Measurements from ENCODE around the gene TMEM30A.

The TMEM30A gene

GRCh38 chr6:75211920-75212590 is 72.5 kb downstream of the TMEM30A start:
- DNase-seq: no peak

DNA sequence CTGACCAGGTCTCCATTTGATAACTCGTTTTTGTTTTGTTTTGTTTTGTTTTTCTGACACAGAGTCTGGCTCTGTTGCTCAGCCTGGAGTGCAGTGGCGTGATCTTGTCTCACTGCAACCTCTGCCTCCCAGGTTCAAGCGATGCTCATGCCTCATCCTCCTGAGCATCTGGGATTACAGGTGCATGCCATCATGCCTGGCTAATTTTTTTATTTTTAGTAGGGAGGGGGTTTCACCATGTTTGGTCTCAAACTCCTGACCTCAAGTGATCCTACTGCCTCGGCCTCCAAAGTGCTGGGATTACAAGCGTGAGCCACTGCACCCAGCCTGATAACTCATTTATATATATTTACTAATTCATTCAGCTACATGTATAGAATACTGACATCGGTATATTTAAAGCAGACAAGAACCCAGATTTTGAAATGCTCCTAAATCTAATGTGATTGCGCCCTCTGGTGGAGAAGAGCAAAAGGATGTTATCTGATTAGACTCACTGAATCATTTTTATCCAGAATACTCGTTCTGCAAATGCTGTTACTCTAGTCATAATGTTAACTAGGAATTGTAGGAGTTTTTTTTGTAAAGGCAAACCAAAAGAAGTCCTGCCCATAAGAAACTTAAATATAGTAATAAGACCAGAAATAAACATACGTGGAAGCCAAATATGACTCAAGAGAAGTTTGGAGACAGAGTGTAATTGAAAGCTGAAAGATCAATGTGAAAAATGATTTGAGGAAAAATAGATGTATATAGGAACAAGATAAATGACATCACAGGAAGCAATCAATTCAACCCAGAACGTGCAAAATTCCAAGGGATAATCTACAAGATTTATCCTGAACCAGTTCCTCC is 73.5 kb downstream of the TMEM30A start:
- DNase-seq: peak; percentile 65

DNA sequence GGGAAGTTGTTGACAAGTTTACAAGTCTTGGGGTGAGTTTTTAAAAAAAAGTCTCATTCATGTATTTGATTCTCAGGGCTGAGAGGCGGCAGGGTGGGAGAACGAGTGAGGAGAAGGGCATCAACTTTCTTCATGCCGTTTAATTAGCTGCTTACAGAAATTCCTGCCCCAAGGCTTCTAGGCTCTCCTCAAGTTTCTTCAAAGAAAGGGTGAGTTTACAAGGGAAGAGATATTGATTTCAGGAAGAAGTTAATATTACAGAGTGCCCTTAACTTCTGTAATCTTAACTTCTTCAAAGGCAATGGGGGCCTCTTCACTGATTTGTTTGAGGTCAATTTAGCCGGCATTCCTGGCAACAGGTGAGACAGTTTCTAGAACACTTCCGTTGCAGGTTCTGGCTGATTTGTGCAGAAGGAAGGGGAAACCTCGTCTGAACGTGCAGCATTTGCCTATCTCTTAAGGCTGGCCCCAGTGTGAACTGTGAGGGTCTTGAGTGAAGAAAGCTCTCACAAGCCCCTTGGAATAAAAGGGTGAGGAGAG is 75.3 kb downstream of the TMEM30A start:
- no peak for DNase-seq

DNA sequence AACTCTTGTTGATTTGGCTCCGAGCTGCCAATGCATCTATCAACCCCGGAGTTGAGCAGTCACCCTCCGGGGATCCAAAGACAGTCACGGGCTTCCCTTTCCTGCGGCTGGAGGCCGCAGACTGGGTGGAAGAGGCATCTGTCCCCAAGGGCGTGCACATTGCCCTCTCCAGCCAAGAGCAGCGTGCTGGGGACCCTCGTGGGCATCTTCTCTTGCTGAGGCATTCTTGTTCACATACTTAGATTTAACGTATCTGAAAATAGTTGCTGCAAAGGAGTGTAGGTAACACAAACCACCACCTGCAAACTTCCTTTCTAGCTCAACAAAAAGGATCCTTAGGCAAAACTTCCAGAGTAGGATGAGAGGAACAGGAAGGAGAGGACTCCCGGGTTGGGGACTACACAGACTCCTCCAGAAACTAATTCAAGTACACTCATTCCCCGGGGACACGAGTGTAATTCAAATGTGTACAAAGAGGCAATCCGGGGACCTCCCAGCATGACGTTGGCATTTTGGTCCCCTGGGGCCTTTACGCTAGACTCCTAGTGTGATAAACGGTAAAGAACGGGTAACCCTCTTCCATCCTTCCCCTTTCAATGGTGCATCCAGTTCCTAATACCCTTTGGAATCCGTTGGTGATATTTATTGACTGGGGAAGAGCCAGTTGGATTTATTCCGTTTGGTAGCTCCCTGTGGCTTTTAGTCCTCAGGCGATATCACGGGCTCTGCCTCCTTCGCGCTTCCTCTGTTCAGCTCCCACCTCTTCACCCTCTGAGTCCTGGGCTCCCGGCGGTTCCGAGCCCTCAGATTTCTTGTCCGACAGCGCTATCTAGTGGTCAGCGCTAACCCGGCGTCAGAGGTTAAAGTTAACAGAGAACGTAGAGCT is 76.1 kb downstream of the TMEM30A start:
- peak; percentile 86 for DNase-seq

GRCh38 chr6:75206576-75207342 is 77.8 kb downstream of the TMEM30A start:
- DNase-seq: no peak

GRCh38 chr6:75205776-75206575 is 78.6 kb downstream of the TMEM30A start, which contains the start of gene COL12A1:
Gene COL12A1 (minus strand): TSS chr6:75206053. CDS start chr6:75202792, 3,261 bp downstream.
- DNase-seq: no peak

DNA sequence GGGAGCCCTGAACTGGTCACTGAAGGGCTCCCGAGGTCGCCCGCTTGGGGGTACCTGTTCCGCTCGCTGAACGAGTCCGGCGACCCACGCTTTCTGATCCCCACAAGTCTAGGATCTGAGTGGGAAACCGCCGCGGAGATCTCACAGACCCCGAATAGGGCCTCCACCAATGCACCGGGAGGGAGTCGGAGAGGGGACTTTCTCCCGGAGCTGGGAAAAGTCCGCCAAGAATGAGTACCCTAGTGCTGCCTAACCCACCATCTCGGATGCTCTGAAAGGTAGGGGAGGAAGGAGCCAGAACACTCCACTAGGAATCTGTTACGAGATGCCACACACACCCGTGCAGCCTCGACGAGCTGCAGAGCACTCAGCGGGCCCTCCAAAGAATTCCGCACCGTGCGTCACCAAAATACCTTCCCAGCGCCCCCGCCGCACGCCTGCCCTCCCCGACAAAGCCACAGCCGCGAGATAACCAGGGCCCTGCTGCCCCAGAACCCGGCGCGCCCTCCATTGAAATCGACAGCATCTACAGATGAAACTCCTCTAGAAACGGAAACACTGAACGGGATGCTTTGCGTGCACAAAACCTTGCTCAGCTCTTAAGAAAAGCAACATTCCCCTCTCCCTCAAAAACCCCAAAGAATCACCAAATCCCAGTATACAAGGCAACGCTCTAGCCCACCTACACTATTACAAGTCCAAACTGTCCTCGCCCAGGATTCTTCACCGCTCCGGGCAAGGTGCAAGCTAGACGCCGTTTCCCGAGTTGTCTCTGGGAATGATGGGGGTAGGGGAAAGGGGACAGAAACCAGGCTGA is 79.4 kb downstream of the TMEM30A start:
- no peak for DNase-seq

- DNase-seq: peak; percentile 60
These were observed 80.2 kb downstream of the TMEM30A start for GRCh38 chr6:75204217-75204958.

DNA sequence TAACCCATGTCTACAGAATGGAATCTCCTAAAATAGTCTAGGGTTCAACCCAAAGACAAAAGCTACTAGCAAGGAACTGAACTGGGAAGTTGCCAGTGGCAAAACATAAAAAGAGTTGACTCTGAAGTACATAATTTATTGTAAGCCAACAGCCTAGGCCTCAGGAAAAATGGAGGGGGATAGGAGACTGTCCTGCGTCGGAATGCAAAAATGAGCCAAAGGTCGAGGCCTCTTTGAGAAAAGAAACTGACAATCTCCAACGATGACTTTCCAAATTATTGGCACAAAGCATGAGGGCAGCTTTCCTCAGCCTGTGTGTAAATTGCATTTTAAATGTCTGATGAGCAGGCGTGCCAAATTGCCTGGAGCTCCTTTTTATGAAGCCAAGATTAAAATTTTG is 80.9 kb downstream of the TMEM30A start:
- DNase-seq: no peak

Data from activated CD4-positive, alpha-beta T cell treated with anti-CD3 and anti-CD28 coated beads, Interleukin-2, Interleukin-6, amounts not matched to agents 100 ng/mL and 50 ng/mL, durations not matched to agents 16 hours and 8 hours (primary cell).